Ascending aorta (tissue), 2 donors: ENCODE data around the gene GAPVD1. TPM values are rescaled to one million over a fixed set of nuclear protein-coding genes. Genes with fewer than 3 reads are reported as not detected.
"Not testable (repeated sequence)": the region's sequence is repeated elsewhere in the genome, so short reads cannot be mapped to it uniquely, and the experiment has no call there.

Source experiments
- DNase-seq, 2 donors: peaks; one replicate each; pipeline ENCODE4 v3.0.0-alpha.2; 2019; ENCODE audit warnings: low spot score in 2 of 2
- H3K27ac ChIP-seq, 2 donors: fragments of 200-600 bp; sonication (generic); one replicate each; pipeline ENCODE4 v1.5.1; 2016 to 2017; ENCODE audit warnings: mild to moderate bottlenecking in 1 of 2
- H3K27me3 ChIP-seq: fragments of 200-600 bp; sonication (generic); one replicate; pipeline ENCODE4 v1.5.1; 2017
- H3K36me3 ChIP-seq, 2 donors: fragments of 200-600 bp; sonication (generic); one replicate each; pipeline ENCODE4 v1.5.1; 2016
- H3K4me1 ChIP-seq, 2 donors: fragments of 200-600 bp; sonication (generic); one replicate each; pipeline ENCODE4 v1.5.1; 2016 to 2017; ENCODE audit warnings: mild to moderate bottlenecking in 1 of 2
- H3K4me3 ChIP-seq, 2 donors: fragments of 200-600 bp; sonication (generic); one replicate each; pipeline ENCODE4 v1.5.1; 2016 to 2017; ENCODE audit warnings: mild to moderate bottlenecking in 1 of 2
- H3K9me3 ChIP-seq, 2 donors: fragments of 200-600 bp; sonication (generic); one replicate each; pipeline ENCODE4 v1.5.1; 2016
- CTCF ChIP-seq, 3 experiments: fragments of 200-600 bp in 2 of 3; fragments of 450-650 bp in 1 of 3; sonication (generic) in 2 of 3; IDR thresholded peaks; one replicate each; pipeline ENCODE4 v1.5.1; 2016 to 2019; ENCODE audit warnings: antibody characterized with exemption in 3 of 3, mild to moderate bottlenecking in 1 of 3, moderate library complexity in 1 of 3
- intact Hi-C: fragments of 100-400 bp; cut with DNase I; formaldehyde crosslinking; loops from one replicate; pipeline ENCODE4 v1.15.1; 2023
- total RNA-seq: library from RNA; depleted of rRNA; stranded (reverse); fragments of >200 nt; gene quantifications from one replicate; pipeline ENCODE4 v1.1.0, GENCODE V29; 2016

GAPVD1 gene
- 18.9 TPM for total RNA-seq

- Histone ChIP-seq H3K4me3 (peak within 1 kb of the TSS; percentile 94 to 99), H3K27ac (peak within 1 kb of the TSS; percentile 75 to 78), H3K36me3 (peaks cover 0 to 11% of the 10 kb centered on the region in 2 donors), H3K9me3 (no peaks in the 10 kb centered on the region), H3K27me3 (no peaks in the 10 kb centered on the region), H3K4me1 (peaks cover 0 to 17% of the 10 kb centered on the region in 2 donors)
- peak; percentile 43 to 94 for DNase-seq
- TF ChIP-seq CTCF (IDR thresholded peaks at IDR 0.05), result peak in 2 of 3 experiments; percentile 34 to 45
- intact Hi-C loops, result loop anchor here (1.0 to 5.0 kb wide), 4 partner anchors 20 to 399 kb away; partner anchors contain the start of genes ARPC5L, GOLGA1, HSPA5 and RABEPK
These were observed at the start of gene GAPVD1 for GRCh38 chr9:125261501-125262293. Gene GAPVD1, plus strand, starts transcription at chr9:125261826. Its CDS starts 37,096 bp downstream, at chr9:125298922.

- H3K4me3 ChIP-seq, result no peak overlapping the region
- DNase-seq, result no peak
- no peaks in the 10 kb centered on the region for H3K9me3 ChIP-seq
- intact Hi-C loops, result no loop called here
- no peaks in the 10 kb centered on the region for H3K4me1 ChIP-seq
- TF ChIP-seq CTCF (IDR thresholded peaks at IDR 0.05), result no peak
- H3K27me3 ChIP-seq, result no peaks in the 10 kb centered on the region
- H3K27ac ChIP-seq, result no peak overlapping the region
- H3K36me3 ChIP-seq, result peaks cover 24 to 27% of the 10 kb centered on the region in 2 donors
These were observed 47.4 kb upstream of the GAPVD1 start for GRCh38 chr9:125214186-125214585.

GRCh38 chr9:125218621-125219020, 43.0 kb upstream of the GAPVD1 start:
- H3K4me3 ChIP-seq, result no peak overlapping the region
- no peaks in the 10 kb centered on the region for H3K9me3 ChIP-seq
- no peak for DNase-seq
- no peaks in the 10 kb centered on the region for H3K27me3 ChIP-seq
- intact Hi-C loops, result no loop called here
- no peak for TF ChIP-seq CTCF (IDR thresholded peaks at IDR 0.05)
- no peaks in the 10 kb centered on the region for H3K4me1 ChIP-seq
- H3K36me3 ChIP-seq, result peaks cover 24 to 33% of the 10 kb centered on the region in 2 donors
- no peak overlapping the region for H3K27ac ChIP-seq

- DNase-seq, H3K27ac ChIP-seq, H3K9me3 ChIP-seq, intact Hi-C loops, H3K4me1 ChIP-seq, H3K27me3 ChIP-seq, H3K4me3 ChIP-seq: not testable (repeated sequence)
- H3K36me3 ChIP-seq, result peaks cover 27 to 63% of the 10 kb centered on the region in 2 donors
These were observed 36.8 kb upstream of the GAPVD1 start for GRCh38 chr9:125224858-125225257.

- TF ChIP-seq CTCF (IDR thresholded peaks at IDR 0.05), result no peak
- no peak for DNase-seq
- Histone ChIP-seq H3K9me3 (no peaks in the 10 kb centered on the region), H3K27me3 (no peaks in the 10 kb centered on the region), H3K4me3 (no peak overlapping the region), H3K36me3 (peaks cover 32 to 61% of the 10 kb centered on the region in 2 donors), H3K4me1 (no peaks in the 10 kb centered on the region), H3K27ac (no peak overlapping the region)
- intact Hi-C loops, result no loop called here
These were observed 33.9 kb upstream of the GAPVD1 start for GRCh38 chr9:125227761-125228160.

DNA sequence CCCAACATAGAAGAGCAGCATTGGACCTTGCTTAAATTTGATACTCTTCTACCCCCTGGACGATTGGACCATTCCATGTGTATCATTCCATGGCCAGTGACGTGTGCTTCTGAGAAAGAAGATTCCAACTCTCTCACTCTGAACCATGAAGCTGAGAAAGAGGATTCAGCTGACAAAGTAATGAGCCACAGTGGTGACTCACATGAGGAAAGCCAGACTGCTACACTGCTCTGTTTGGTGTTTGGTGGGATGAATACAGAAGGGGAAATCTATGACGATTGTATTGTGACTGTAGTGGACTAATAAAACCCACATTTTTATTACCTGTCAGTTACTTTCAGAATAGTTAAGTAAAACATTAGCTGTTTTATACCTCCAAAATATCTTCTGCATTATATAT, 27.9 kb upstream of the GAPVD1 start:
- no peak overlapping the region for H3K27ac ChIP-seq
- no peak for DNase-seq
- no peak overlapping the region for H3K4me3 ChIP-seq
- no peaks in the 10 kb centered on the region for H3K27me3 ChIP-seq
- TF ChIP-seq CTCF (IDR thresholded peaks at IDR 0.05), result no peak
- H3K36me3 ChIP-seq, result peaks cover 47 to 77% of the 10 kb centered on the region in 2 donors
- H3K9me3 ChIP-seq, result no peaks in the 10 kb centered on the region
- H3K4me1 ChIP-seq, result peaks cover 15 to 30% of the 10 kb centered on the region in 2 donors
- intact Hi-C loops, result no loop called here

DNA sequence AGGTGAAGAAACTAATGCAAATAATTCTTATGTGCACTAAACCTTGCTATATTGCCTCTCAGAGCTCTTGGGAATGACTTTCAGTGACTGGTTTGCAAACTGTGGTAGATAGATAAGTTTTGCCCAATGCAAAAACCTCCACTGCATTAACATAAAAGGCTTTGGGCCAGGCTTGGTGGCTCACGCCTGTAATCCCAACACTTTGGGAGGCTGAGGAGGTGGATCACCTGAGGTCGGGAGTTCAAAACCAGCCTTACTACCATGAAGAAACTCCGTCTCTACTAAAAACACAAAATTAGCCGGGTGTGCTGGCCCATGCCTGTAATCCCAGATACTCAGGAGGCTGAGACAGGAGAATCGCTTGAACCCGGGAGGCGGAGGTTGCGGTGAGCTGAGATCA, 27.5 kb upstream of the GAPVD1 start:
- intact Hi-C loops, DNase-seq, H3K4me3 ChIP-seq, H3K27ac ChIP-seq, H3K9me3 ChIP-seq, H3K27me3 ChIP-seq: not testable (repeated sequence)
- peaks cover 50 to 81% of the 10 kb centered on the region in 2 donors for H3K36me3 ChIP-seq
- peaks cover 16 to 33% of the 10 kb centered on the region in 2 donors for H3K4me1 ChIP-seq
